Hematopoietic multipotent progenitor cell (in vitro differentiated cells): ENCODE measurements around the gene CAPN10. TPM values are rescaled to one million over a fixed set of nuclear protein-coding genes. Genes with fewer than 3 reads are reported as not detected.

Experiments used
- DNase-seq, 3 donors: peaks; one replicate each; pipeline ENCODE4 v3.0.0-alpha.2; 2011 to 2015; ENCODE audit warnings: low read depth in 2 of 3, low spot score in 2 of 3
- total RNA-seq: library from RNA; depleted of rRNA; stranded (reverse); fragments of >200 nt; gene quantifications from one replicate; pipeline ENCODE4 v1.2.3, GENCODE V29; 2012

Gene CAPN10
- total RNA-seq, 1 donor: 36.6 TPM

- no peak for DNase-seq
Measured at GRCh38 chr2:240647503-240648154, 61.1 kb downstream of the CAPN10 start.

- DNase-seq: no peak
Measured at GRCh38 chr2:240648155-240648649, 61.7 kb downstream of the CAPN10 start.

Other genes with a start within 250 kb of the CAPN10 start
- gene GPC1, start 151.1 kb upstream of the CAPN10 start, total RNA-seq: 1.9 TPM
- 24.2 TPM for gene ANKMY1, start 28.7 kb upstream of the CAPN10 start, total RNA-seq
- gene DUSP28, start 26.4 kb upstream of the CAPN10 start, total RNA-seq: 8.3 TPM
- 45.0 TPM for gene RNPEPL1, start 18.2 kb upstream of the CAPN10 start, total RNA-seq
- 7.8 TPM for gene GPR35, start 38.7 kb downstream of the CAPN10 start, total RNA-seq
- under 0.01 TPM for gene AQP12B, start 96.2 kb downstream of the CAPN10 start, total RNA-seq
- not detected for gene AQP12A, start 105.1 kb downstream of the CAPN10 start, total RNA-seq
- not detected for gene KIF1A, start 233.5 kb downstream of the CAPN10 start, total RNA-seq